NOMO-1 treated with dmso at 0.1 percent for 144 hours (cell line): ENCODE results near the gene PSAT1.

Source experiments
- DNase-seq: peaks from one replicate; lab custom pipeline; 2025; ENCODE audit not compliant: unreplicated experiment; lab: John Stamatoyannopoulos, UW

Gene PSAT1

DNA sequence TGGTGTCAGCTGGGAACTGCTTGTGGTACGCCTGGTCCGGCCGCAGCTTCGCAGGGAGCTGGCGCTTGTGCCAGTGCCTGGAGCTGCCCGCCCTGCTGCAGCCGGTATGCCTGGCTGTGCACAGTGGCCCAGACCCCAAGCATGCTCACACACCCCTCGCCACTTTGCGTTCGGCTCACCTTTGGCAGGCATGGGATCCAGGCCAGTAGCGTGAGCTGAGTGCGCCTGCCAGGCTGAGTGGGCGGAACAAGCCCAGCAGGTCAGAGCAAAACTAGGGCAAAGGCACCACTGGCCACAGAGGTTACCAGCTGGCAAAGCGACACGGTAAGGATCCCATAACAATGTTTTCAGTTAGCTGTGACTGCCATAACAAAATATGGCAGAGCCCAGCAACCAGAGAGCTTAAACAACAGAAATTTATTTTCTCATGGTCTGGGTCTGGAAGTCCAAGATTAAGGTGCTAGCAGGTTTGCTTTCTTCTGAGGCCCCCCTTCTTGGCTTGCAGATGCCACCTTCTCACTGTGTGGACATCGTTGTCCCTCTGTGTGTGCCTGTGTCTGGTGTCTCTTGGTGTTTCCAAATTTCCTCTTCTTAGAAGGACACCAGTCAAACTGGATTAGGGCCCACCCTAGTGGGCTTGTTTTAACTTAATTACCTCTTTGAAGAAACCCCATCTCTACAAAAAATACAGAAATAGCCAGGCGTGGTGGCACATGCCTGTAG lies 61.6 kb downstream of the PSAT1 start:
- DNase-seq = no peak

- no peak for DNase-seq
Observed at GRCh38 chr9:78363221-78363620, 66.3 kb downstream of the PSAT1 start.

DNA sequence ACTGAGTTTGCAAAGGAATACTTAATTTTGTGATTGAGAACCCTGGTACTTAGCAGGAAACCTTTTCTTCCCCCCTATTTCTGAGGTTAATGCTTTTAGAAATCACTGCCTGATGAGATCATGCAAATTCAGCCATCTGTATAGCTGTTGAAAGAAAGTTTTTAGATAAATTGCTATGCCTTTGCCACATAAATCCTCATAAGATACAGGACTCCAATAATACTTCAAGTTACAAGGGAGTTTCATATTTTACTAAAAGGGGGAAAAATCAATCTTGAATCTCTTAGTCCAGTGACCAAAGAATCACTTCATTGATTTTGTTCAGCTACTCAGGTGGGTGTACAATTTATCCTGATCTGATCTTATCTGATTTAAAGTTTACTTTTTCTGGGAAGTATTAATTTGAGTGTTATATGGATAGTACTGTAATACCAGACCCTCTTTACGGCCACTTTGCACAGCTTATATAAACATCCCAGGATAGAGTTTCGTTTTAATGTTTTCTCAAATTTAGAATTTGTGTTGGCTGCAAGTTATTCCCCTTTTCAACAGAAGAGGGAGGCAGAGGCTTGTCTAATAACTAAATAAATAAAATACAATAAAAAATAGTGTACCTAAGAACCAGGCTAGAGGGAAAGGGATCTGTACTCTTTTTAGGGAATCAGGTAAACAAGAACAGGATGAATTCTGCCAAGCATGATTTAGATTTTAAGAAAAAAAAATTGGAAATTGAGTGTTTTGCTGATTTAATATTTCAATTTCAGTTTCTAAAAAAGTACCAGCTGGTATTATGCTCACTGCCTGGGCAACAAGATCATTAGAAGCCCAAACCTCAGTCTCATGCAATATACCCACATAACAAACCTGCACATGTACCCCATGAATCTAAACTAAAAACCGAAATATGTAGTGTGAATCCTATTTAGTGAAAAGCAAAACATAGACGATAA lies 69.1 kb downstream of the PSAT1 start:
- no peak for DNase-seq

- DNase-seq = no peak
Observed at GRCh38 chr9:78366827-78367226, 69.9 kb downstream of the PSAT1 start.

DNA sequence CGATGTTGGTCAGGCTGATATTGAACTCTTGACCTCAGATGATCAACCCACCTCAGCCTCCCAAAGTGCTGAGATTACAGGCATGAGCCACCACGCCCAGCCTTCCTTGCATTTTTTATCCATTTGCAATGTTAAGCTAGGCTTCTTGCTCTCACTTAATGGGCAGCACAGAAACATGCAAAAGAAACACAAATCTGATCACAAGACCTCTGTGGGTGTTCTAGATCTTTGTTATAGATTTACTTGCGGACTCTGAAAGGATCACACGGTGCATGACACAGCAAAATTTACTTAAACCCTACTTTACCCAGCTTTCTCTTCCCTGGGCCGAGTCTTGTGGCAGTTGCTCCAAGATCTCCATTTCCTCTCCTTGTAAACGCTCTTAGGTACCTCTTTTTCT lies 71.3 kb downstream of the PSAT1 start:
- DNase-seq = no peak

DNA sequence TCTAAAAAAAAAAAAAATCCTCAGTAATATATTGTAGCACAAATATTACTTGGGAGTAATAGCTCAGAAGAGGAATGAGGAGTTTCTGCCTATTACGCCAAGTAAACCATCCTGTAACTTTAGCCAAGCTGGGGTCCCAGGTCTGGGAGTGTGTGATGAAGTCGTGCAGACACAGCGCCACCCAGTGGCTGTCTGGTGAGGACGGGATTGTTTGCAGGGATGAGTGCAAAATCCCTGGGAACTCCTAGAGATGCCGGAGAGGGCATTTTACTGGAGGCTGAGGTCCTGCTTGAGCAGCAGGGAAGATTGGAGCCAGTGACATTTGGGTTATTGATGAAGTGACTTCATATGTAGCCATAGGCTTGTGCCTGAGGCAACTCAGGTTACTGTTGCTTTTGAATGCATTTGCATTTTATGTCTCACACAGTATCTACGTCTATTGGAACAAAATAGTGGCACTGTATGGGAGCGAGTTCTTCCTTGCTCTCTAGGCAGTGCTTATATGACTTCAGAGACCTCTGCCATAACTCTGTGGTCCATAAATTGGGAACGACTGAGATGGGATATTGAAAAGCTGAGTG lies 72.8 kb downstream of the PSAT1 start:
- no peak for DNase-seq

DNA sequence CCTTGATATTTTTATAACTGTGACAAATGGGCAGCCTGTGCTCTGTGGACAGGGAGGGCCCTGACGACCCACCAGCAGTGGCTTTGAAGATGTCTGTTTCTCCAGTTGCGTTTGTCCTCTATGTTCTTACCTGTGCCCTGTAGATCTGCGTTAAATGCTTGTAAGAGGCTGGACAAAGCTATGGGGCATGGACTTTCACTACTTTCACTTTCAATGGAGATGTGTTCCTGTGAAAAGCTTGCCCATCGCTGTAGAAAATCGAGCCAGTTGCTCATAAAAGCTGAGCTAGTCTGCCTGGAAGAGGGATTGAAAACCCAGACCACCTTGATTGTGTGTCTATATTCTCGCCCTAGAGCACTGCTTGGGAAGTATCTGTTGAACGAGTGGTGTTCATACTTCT lies 74.1 kb downstream of the PSAT1 start:
- DNase-seq = no peak

DNA sequence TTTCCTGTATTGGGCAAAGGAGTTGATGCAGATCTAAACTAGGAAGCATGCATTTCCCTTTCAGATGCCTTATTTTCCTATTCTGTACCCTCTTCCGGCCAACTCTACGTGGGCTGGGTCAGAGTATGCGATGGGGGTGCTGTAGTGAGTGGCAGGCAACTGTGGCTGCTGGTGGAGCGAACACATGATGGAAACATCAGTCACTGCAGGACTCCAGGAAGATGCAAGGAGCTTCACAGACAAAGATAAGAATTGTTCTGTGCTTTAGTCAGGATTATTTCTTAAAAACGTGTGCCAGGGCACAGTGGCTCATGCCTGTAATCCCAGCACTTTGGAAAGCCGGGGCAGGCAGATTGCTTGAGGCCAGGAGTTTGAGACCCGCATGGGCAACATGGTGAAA lies 75.1 kb downstream of the PSAT1 start:
- no peak for DNase-seq
